PC-9 (cell line): ENCODE data around the gene ERBB4. TPM values are rescaled to one million over a fixed set of nuclear protein-coding genes. Genes with fewer than 3 reads are reported as not detected.

Source experiments
- BruUV-seq: library from RNA; stranded (reverse); fragments of 400-500 nt; replicated peaks from 2 replicates; lab custom pipeline; 2021; lab: Mats Ljungman, UMichigan
- CTCF ChIA-PET: fragments of 300-600 bp; sonication (Branson Sonifier 250); formaldehyde crosslinking; loops from one replicate; lab custom pipeline; 2022; ENCODE audit warnings: antibody characterized with exemption; lab: Charles Lee
- POLR2A ChIA-PET: fragments of 300-600 bp; sonication (Branson Sonifier 250); formaldehyde crosslinking; loops from one replicate; lab custom pipeline; 2022; ENCODE audit warnings: antibody characterized with exemption; ENCODE audit not compliant: unreplicated experiment; lab: Charles Lee
- DNase-seq, 2 experiments: peaks; one replicate each; pipeline versions ENCODE4 v3.0.0 to v3.0.0-alpha.2; 2015 to 2022; ENCODE audit warnings: mixed read lengths in 1 of 2
- H2AFZ ChIP-seq: fragments of 200-600 bp; sonication (generic); 2 replicates; pipeline ENCODE4 v1.8.1; 2017; ENCODE audit warnings: antibody characterized with exemption
- H3F3A ChIP-seq: fragments of 200-600 bp; sonication (generic); 2 replicates; pipeline ENCODE4 v1.8.1; 2017; ENCODE audit warnings: antibody characterized with exemption, mild to moderate bottlenecking, low read depth; ENCODE audit not compliant: insufficient read depth
- H3K27ac ChIP-seq: fragments of 200-600 bp; sonication (generic); 2 replicates; pipeline ENCODE4 v1.6.1; 2016; ENCODE audit warnings: mixed run types
- H3K27me3 ChIP-seq: fragments of 200-600 bp; sonication (generic); 2 replicates; pipeline ENCODE4 v1.6.1; 2016; ENCODE audit warnings: low read depth, mixed run types; ENCODE audit not compliant: insufficient read depth
- H3K36me3 ChIP-seq: fragments of 200-600 bp; sonication (generic); 2 replicates; pipeline ENCODE4 v1.6.1; 2016; ENCODE audit warnings: low read depth, mixed run types
- H3K4me1 ChIP-seq: fragments of 200-600 bp; sonication (generic); replicated peaks from 2 replicates; pipeline ENCODE4 v1.6.1; 2016; ENCODE audit warnings: mixed run types; ENCODE audit not compliant: insufficient read depth
- H3K4me2 ChIP-seq: fragments of 200-600 bp; sonication (generic); 2 replicates; pipeline ENCODE4 v1.6.1; 2017; ENCODE audit warnings: mixed run types
- H3K4me3 ChIP-seq: fragments of 200-600 bp; sonication (generic); 2 replicates; pipeline ENCODE4 v1.6.1; 2016; ENCODE audit warnings: mixed run types
- H3K79me2 ChIP-seq: fragments of 200-600 bp; sonication (generic); 2 replicates; pipeline ENCODE4 v1.6.1; 2017; ENCODE audit warnings: low read depth, mixed run types
- H3K9me2 ChIP-seq: fragments of 200-600 bp; sonication (generic); 2 replicates; pipeline ENCODE4 v1.8.1; 2017; ENCODE audit warnings: mild to moderate bottlenecking; ENCODE audit not compliant: insufficient read depth
- H3K9me3 ChIP-seq: fragments of 200-600 bp; sonication (generic); 2 replicates; pipeline ENCODE4 v1.8.1; 2016; ENCODE audit warnings: low read depth; ENCODE audit not compliant: insufficient read depth
- H4K20me1 ChIP-seq: fragments of 200-600 bp; sonication (generic); 2 replicates; pipeline ENCODE4 v1.8.1; 2017; ENCODE audit not compliant: insufficient read depth
- EZH2 ChIP-seq: fragments of 200-600 bp; sonication (generic); IDR thresholded peaks from 2 replicates; pipeline ENCODE4 v1.8.0; 2017; ENCODE audit warnings: antibody characterized with exemption, low read depth
- intact Hi-C: fragments of 100-400 bp; cut with micrococcal nuclease; formaldehyde crosslinking; loops from one replicate; pipeline ENCODE4 v1.10.0; 2022; ENCODE audit not compliant: unreplicated experiment
- total RNA-seq: library from RNA; stranded (reverse); gene quantifications from 2 replicates; pipeline ENCODE4 v1.2.3, GENCODE V29; 2021
- TF ChIP-seq, protein P1 (sequence below): fragments of 200-600 bp; sonication (generic); conservative IDR thresholded peaks from 2 replicates; pipeline ENCODE4 v1.6.1; 2017; ENCODE audit warnings: mixed run types, antibody characterized with exemption, mild to moderate bottlenecking, moderate library complexity

ERBB4 gene
- total RNA-seq, 1 experiment from 2014 or later, result not detected

DNA sequence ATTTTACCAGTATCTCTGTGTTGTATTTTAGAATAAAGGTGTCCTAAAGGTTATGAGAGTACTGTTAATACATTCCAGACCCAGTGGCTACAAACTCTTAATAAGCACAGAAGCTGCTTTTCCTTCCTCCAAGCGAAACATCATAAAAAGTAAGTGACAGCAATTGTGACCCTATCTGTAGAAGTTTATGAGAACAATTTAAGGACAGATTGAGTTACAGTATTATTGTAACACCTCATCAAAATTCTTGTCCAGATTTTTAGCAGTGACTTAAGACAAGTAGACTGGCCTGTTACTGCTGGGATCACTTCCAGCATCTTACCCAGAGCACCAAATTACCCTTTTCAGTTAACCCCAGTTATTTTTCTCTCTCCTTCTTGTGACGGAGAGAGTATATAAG is 154.6 kb downstream of the ERBB4 start:
- Histone ChIP-seq H3K79me2 (no peaks in the 10 kb centered on the region), H4K20me1 (no peaks in the 10 kb centered on the region), H3K27ac (no peak overlapping the region), H3K4me3 (no peak overlapping the region), H3K9me2 (no peaks in the 10 kb centered on the region), H3K4me1 (no peaks in the 10 kb centered on the region), H3K4me2 (no peak overlapping the region), H3K27me3 (no peaks in the 10 kb centered on the region), H3K36me3 (no peaks in the 10 kb centered on the region), H3F3A (no peaks in the 10 kb centered on the region), H2AFZ (no peak overlapping the region), H3K9me3 (no peaks in the 10 kb centered on the region)
- BruUV-seq, result no TSS peak
- no peak for DNase-seq
- ChIA-PET POLR2A (no interaction called here), CTCF (no interaction called here)
- TF ChIP-seq, protein P1, sequence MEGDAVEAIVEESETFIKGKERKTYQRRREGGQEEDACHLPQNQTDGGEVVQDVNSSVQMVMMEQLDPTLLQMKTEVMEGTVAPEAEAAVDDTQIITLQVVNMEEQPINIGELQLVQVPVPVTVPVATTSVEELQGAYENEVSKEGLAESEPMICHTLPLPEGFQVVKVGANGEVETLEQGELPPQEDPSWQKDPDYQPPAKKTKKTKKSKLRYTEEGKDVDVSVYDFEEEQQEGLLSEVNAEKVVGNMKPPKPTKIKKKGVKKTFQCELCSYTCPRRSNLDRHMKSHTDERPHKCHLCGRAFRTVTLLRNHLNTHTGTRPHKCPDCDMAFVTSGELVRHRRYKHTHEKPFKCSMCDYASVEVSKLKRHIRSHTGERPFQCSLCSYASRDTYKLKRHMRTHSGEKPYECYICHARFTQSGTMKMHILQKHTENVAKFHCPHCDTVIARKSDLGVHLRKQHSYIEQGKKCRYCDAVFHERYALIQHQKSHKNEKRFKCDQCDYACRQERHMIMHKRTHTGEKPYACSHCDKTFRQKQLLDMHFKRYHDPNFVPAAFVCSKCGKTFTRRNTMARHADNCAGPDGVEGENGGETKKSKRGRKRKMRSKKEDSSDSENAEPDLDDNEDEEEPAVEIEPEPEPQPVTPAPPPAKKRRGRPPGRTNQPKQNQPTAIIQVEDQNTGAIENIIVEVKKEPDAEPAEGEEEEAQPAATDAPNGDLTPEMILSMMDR, result no peak
- TF ChIP-seq EZH2, result no peak
- intact Hi-C loops, result no loop called here

DNA sequence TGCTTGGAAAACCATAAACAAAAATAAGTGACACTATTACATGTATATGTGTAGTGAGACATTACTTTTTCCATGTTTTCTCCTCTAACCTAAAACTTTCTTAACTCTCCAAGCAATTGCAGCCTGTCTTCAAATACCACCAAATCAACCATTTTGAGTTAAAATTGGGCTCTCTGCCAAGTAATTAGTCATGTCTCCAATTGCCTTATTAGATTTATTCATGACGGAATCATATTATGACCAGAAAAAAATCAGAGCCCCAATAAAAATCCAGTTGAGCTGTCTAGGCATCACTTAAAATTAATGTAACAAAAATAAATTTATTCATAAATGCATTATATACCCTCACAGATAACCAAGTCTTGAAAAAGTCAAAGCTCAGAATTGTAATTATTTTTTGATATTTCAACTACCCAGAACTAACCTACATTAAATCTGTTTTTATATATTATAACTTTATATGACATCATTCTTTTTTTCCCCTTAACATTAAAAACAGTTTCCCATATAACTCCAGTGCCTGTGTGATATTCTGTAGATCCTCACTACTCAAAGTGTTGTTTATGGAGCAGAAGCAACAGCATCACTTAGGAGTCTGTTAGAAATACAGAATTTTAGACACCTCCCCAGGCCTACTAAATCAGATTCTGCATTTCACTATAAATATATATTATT is 157.0 kb downstream of the ERBB4 start:
- H3K27ac ChIP-seq, result no peak overlapping the region
- POLR2A ChIA-PET, result no interaction called here
- H3K79me2 ChIP-seq, result no peaks in the 10 kb centered on the region
- no peaks in the 10 kb centered on the region for H3K9me2 ChIP-seq
- CTCF ChIA-PET, result no interaction called here
- no TSS peak for BruUV-seq
- no peak overlapping the region for H3K4me2 ChIP-seq
- H3K27me3 ChIP-seq, result no peaks in the 10 kb centered on the region
- intact Hi-C loops, result no loop called here
- H4K20me1 ChIP-seq, result no peaks in the 10 kb centered on the region
- H3K9me3 ChIP-seq, result no peaks in the 10 kb centered on the region
- no peak overlapping the region for H2AFZ ChIP-seq
- no peak overlapping the region for H3K4me3 ChIP-seq
- no peaks in the 10 kb centered on the region for H3F3A ChIP-seq
- no peaks in the 10 kb centered on the region for H3K4me1 ChIP-seq
- DNase-seq, result no peak
- H3K36me3 ChIP-seq, result no peaks in the 10 kb centered on the region
- TF ChIP-seq, protein P1, result no peak
- no peak for TF ChIP-seq EZH2

DNA sequence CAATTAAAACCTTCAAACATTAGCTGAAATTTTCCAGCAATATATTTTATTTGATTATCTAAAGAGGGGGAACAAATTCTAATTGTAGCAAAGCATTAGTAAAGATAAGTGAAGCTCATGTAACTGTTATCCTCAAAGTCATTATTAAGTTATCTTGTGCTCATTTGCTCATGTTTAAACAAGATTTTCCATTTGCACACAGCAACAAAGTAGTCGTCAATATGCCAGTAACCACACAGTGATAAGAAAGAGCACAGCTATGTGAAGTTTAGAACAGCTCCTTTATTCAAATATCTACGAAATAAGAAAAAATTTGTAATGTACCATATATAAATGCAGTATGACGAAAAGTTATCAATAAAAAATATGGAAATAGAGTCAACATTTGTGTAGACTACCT is 159.5 kb downstream of the ERBB4 start:
- no TSS peak for BruUV-seq
- DNase-seq, result no peak
- Histone ChIP-seq H3K4me3 (no peak overlapping the region), H3K36me3 (no peaks in the 10 kb centered on the region), H3K4me2 (no peak overlapping the region), H3K79me2 (no peaks in the 10 kb centered on the region), H3K27me3 (no peaks in the 10 kb centered on the region), H3K4me1 (no peaks in the 10 kb centered on the region), H4K20me1 (no peaks in the 10 kb centered on the region), H3K9me3 (no peaks in the 10 kb centered on the region), H3K27ac (no peak overlapping the region), H3F3A (no peaks in the 10 kb centered on the region), H3K9me2 (no peaks in the 10 kb centered on the region), H2AFZ (no peak overlapping the region)
- TF ChIP-seq EZH2, result no peak
- TF ChIP-seq, protein P1, result no peak
- POLR2A ChIA-PET, result no interaction called here
- intact Hi-C loops, result no loop called here
- CTCF ChIA-PET, result no interaction called here
